GM18907 (cell line): ENCODE measurements around the gene GSG1L.
"Not testable (repeated sequence)": the region's sequence is repeated elsewhere in the genome, so short reads cannot be mapped to it uniquely, and the experiment has no call there.

Experiments used
- ATAC-seq: cut with Tn5 transposase; IDR thresholded peaks from one replicate; pipeline ENCODE4 v1.9.1; 2021; ENCODE audit warnings: mild to moderate bottlenecking, moderate library complexity; ENCODE audit not compliant: unreplicated experiment

GSG1L gene

DNA sequence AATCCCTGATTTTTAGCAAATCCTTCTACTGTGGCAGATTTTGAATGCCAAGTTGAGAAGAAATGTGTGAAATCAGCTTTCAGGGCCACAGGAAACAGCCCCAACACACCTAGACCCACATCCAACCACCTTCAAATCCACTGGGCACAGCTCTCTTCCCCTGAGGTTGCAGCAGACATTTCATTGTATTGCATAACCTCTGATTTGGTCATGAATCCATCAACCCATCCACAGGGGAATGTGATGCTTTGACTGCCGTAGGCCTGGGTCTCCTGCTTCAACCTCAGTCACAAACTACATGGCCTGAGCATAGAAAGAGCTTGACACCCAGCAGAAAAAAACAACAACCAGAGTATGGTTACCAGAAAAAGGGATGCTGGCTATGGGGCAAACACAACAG, 145.6 kb downstream of the GSG1L start:
- ATAC-seq = no peak

DNA sequence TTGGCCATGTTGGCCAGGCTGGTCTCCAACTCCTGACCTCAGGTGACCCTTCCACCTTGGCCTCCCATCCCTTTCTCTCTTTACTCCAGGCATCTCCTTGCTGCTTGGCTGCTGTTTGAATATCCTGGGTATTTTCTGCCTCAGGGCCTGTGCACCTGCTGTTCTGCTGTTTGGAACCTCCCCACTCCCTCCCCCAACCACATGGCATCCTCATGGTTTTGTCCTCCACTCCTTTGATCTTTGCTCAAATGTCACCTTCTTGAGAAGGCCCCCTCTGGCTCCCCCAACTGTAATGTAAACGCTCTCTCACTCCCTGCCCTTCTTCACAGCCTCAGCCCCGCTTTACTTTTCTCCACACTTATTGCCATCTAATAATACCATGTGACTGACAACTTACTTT, 152.0 kb downstream of the GSG1L start:
- no peak for ATAC-seq

- no peak for ATAC-seq
These were observed 156.0 kb downstream of the GSG1L start for GRCh38 chr16:27907457-27907972.

DNA sequence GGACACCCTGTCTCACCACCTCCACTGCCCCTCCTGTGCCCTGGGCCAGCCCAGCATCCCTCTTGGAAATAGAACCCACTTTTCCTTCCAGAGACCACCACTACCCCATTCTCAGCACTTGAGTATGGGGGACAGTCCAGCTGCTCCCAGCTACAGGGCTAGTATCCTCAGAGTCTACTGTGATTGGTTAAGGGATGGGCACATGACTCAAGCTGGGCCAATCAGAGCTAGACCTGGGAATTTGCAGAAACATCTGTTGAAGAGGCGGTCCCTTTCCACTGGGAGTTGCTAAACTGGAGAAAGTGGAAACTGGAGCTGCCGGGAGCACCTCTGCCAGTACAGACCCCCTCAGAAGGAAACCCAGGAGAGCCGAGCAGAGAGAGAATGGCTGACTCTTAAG, 156.6 kb downstream of the GSG1L start:
- ATAC-seq = no peak

GRCh38 chr16:27903046-27903655, 160.4 kb downstream of the GSG1L start:
- ATAC-seq = no peak

DNA sequence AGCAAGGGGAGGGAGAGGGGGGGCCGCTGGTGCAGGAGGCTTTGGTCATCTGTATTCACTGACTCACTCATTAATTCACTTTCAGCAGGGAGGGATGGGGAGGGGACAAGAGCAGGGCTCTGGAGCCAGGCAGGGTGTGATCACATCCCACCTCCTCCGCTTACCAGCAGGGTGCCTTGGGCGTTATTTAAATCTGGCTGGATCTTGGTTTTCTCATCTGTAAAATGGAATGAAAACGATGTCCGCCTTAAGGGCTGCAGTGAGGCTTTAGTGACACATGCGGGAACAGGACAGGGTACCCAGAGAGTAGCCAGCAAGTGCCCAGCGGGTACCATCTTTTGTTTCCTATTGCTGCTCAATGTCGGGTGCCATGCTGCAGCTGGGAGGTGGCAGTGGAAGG, 161.0 kb downstream of the GSG1L start:
- ATAC-seq = no peak

- no peak for ATAC-seq
These were observed 161.6 kb downstream of the GSG1L start for GRCh38 chr16:27901956-27902355.

GRCh38 chr16:27899736-27900135, 163.8 kb downstream of the GSG1L start:
- no peak for ATAC-seq

DNA sequence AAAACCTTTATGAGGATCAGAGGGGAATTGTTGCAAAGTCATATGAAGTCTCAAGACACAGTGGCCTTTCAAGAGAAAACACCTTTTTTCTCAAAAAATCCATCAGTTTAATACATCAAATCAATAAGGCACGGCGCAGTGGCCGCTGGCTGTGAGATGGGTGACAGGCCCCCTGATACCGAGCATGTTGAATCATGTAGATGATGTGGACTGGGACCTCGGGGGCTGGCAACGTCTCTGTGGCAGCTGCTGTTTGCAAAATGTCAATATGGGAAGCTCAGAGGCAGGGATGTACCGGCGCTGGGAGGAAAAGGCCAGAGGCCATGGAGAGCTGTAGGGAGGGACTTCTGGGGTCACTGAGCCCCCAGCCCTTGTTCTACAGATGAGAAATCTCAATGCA, 169.1 kb downstream of the GSG1L start:
- no peak for ATAC-seq

GRCh38 chr16:27892879-27893278, 170.6 kb downstream of the GSG1L start:
- ATAC-seq = no peak

GRCh38 chr16:27890866-27891265, 172.6 kb downstream of the GSG1L start:
- ATAC-seq = no peak

DNA sequence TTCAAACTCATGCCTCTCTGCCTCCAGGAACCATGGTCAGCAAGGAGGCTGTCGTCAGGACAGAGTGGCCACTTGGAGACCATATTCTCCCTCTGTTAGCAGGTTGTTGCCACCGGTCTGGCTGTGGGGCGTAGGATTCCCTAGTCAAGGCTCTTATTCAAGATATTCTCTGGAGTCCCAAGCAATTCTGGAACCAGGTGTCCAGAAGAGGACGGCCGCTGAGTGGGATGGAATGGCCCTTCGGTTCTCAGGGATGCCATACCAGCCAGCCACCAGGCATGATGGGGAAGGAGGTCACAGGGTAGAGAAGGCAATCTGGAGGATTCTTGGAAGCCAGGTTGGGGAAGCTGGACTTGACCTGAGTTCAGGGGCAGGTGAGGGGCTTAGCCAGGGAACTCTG, 173.5 kb downstream of the GSG1L start:
- ATAC-seq = no peak

GRCh38 chr16:27883576-27883975, 179.9 kb downstream of the GSG1L start:
- no peak for ATAC-seq

DNA sequence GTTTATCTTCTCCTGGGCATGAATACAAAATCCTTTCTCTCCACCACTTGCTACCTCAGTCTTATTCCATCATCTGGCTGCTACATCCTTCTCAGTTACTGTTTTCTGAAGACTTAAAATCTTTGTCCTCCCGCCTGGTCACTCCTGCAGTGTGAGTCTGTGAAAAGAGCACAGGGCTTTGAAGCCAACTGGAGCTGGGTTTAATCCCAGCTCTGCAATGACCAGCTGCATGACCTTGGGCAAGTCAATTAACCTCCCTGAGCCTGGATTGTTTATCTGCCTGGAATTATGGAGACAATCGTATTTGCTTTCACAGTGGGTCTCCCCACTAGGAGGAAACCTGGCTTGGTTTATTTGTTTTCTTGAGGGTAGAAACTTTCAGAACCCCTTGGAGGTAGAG, 183.2 kb downstream of the GSG1L start:
- ATAC-seq = no peak

DNA sequence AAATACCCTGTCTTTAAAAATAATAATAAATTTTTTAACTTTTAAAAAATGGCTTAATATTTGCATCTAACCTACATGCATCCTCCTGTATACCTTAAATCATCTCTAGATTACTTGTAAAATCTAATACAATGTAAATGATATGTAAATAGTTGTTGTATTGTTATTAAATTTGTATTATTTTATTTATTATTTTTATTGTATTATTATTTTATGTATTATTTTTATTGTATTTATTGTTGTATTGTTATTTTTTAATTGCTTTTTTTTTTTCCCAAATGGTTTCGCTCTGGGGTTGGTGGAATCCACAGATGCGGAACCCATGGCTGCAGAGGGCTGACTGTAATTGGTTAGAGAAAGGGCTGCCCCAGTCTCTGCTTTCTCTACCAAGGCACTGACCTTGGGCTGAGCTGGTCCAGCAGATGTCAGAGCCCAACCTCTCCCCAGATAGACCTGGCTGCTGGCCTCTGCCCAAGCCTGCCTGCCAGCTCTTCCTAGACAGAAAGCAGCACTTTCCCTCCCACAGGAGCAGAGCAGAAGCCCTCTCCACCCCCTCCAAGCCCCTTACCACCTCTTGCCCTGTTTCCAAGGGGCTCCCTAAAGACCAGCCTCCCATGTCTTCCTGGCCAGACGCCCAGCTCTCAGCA, 183.8 kb downstream of the GSG1L start:
- no peak for ATAC-seq

DNA sequence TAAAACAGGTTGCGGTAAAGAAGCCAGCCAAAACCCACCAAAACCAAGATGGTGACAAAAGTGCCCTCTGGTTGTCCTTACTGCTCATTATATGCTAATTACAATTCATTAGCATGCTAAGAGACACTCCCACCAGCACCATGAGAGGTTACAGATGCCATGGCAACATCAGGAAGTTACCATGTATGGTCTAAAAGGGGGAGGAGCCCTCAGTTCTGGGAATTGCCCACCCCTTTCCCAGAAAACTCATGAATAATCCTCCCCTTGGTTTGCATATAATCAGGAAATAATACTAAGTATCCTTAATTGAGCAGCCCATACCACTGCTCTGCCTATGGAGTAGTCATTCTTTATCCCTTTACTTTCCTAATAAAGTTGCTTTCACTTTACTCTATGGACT, 190.9 kb downstream of the GSG1L start:
- ATAC-seq = not testable (repeated sequence)

GRCh38 chr16:27870116-27870798, 193.3 kb downstream of the GSG1L start:
- ATAC-seq = no peak

GRCh38 chr16:27869411-27869810, 194.1 kb downstream of the GSG1L start:
- no peak for ATAC-seq

GRCh38 chr16:27868180-27868579, 195.3 kb downstream of the GSG1L start:
- ATAC-seq = no peak

DNA sequence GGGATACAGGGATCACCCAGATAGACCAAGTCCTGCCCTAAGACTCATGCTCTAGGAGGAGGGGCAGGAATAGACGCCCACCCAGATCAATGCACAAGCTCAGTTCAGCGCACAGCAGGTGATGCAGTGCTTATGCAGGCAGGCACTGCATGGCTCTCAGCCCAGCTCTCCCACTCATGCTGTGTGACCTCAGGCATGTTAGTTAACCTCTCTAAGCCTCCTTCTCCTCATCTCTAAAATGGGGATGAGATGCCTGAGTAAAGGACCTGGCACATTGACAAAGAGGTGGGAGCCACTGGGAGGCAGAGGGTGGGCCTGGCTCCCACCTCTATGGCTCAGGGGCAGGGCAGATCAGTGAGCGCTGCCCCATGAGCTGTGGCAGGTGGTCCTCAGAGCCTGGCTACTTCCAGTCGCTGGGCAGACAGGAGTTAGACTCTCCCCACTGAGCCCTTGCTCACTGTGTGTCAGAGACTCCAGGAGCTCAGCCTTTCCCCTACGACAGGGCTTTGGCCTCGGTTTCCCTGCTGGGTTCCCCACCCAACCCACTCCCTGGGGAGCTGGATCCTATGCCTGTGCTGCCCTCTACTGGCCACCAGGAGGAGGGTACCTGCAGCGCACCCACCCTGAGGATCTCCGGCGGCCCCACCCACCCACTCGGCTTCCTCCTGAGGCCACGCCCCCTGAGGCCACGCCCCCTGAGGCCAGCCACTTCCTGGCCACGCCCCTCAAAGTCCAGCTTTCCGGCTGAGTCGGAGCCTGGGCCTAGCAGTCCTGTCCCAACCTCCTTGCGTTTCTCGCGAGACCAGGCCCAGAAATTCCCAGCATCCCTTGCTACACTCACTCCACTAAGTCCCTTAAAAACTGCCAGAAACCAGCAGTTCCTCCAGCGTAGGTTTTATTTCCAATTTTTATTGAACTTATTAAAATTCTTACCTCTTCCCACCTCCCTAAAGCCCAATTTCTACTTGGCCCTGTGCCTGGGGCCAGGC, 196.1 kb downstream of the GSG1L start:
- ATAC-seq = no peak

GRCh38 chr16:27863377-27863776, 200.1 kb downstream of the GSG1L start:
- no peak for ATAC-seq
